Stimulated activated CD4-positive, alpha-beta T cell treated with anti-CD3 and anti-CD28 coated beads, TNF-alpha, amount 100 ng/mL, for 48 hours (primary cell): Measurements from ENCODE around the gene MBOAT2.

Experiments
- DNase-seq, 3 donors: peaks; one replicate each; pipeline ENCODE4 v3.0.0-alpha.2; 2020; ENCODE audit warnings: low read depth in 3 of 3

Gene MBOAT2

DNA sequence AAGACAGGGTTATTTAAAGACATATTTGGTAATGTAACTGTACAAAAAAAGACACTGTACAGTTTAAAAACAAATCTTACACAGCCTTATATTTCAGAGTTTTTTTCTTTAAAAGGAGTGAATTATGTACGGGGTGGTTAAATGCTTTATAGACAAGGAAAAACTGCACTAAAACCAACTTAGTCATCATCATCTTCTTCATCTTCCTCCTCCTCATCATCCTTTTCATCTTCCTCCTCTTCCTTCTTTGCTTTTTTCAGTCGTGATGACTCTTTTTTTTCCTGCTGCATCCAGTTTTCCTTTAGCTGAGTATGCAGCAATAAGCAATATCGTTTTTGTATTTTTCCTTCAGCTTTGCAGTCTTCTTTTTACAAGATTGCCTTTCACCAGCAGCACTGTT, 14.6 kb upstream of the MBOAT2 start:
- DNase-seq, result no peak

DNA sequence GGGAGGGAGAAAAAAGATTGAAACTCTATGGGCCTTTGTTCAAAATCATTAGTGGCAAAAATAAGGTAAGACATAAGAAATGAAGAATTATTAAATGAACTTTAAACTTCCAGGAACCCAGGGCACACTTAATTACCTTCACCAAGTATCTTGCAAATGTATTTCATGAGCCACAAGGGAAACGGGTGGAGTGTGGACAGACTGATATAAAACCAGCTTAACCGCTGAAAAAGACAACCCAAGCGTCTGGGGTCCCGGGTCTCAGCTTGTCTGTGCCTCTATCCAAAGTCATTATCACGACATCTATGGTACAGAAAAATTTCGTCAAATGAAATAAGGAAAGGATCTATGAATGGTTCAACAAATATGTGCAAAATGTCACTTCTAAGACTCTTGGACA, 13.9 kb upstream of the MBOAT2 start:
- no peak for DNase-seq

GRCh38 chr2:9015998-9016397, 12.5 kb upstream of the MBOAT2 start:
- DNase-seq, result no peak

GRCh38 chr2:9013403-9013802, 9.9 kb upstream of the MBOAT2 start:
- DNase-seq, result no peak

DNA sequence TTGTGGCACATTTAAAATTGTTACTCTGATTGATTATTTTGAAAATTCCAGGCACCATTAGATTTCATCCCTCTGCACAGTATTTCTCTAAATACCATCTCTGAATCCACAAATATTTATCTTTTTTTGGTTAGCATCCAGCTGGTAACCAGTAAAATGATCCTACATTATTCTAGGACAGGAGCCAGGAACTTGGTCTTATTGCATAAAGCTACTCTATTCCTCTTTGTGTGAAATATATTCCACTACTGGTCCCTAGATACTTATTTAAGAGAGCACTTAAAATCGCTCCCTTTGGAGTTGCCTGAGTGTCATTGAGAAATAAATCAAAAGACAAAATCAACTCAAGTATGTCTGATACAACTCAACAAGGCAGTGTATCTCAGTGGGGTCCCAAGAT, 7.4 kb upstream of the MBOAT2 start:
- DNase-seq, result no peak

DNA sequence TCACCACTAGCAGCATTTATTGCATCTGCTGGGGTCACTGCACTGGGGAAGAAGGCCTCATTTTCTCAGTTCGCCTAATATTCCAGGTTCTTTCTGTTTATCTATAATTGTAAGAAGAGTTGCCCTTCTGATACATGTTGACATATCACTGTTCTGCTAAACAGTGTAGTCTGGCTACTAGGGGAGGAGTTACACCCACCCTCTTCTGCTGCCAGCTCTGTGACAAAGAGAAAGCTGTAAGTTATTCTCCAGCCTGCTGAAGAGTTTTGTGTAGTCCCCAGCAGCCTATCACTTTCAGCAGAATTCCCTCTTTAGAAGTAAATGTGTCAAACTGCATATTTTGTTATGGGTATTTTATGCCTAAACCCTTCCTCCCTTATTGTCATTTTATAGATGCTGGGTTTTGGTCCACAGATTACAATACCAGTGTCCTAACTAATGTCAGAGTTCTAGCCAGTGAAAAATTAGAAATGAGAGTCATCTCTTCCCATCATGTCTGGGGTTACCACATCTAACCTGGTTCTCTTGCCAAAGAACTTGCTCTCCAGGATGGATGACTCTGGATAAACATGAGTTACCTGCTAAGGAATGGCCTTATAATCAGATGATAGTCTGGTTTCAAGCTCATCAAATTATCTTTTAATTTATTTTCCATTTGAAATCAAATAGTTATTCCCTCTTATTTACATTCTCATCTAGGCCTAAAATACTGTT, 5.6 kb upstream of the MBOAT2 start:
- DNase-seq, result no peak

- no peak for DNase-seq
Observed at GRCh38 chr2:9006368-9006767, 2.9 kb upstream of the MBOAT2 start.

DNA sequence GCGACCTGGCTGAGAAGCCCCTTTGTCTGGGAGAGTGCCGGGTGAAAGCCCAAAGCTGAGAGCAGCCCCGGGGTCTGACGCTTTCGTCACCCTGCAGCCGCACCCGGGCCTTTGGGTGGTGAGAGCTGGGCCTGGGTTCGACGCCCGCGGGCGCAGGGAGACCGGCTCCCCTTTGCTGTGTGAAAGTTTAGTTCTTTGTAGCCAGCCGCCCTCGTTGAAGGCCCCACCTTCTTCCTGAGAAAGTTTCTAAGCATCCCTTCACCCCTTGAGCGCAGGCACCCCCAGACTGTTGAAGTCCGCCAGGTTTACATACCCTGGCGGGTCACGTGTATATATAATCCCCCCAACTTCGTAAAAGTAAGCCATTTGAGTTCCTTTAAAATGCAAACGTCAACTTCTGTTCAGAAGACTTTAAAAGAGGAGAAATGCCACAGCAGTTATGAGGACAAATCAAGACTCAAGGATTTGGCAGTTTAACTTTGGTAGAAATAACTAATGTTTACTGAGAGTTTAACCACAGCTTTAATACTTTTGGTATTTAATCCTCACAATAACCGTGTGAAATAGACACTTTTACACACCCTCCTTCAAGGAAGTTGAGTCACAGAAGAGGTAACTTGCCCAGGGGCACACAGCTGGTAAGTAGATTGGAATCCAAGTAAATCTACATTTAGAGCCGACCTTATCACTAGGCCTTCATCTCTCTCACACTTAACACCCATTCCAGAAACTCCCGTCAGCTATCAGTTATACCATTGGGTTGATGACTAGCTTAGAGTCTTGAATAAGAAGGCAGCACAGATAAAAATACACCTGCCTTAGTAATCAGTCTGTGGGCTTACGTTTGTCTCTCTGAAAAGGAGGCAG, 1.1 kb upstream of the MBOAT2 start:
- no peak for DNase-seq

DNA sequence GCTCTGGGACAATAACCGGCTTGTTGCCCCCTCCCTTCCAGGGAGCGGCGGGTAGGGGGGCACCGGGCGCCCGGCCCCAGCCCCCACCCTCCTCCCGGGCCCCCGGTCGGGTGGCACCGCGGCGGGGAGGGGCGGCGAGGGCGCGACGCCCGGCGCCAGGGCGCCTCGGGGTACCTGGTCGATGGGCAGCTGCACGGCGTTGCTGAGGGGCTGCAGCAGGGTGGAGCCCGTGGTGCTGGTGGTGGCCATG, 193 bp downstream of the MBOAT2 start:
- DNase-seq, result no peak

DNA sequence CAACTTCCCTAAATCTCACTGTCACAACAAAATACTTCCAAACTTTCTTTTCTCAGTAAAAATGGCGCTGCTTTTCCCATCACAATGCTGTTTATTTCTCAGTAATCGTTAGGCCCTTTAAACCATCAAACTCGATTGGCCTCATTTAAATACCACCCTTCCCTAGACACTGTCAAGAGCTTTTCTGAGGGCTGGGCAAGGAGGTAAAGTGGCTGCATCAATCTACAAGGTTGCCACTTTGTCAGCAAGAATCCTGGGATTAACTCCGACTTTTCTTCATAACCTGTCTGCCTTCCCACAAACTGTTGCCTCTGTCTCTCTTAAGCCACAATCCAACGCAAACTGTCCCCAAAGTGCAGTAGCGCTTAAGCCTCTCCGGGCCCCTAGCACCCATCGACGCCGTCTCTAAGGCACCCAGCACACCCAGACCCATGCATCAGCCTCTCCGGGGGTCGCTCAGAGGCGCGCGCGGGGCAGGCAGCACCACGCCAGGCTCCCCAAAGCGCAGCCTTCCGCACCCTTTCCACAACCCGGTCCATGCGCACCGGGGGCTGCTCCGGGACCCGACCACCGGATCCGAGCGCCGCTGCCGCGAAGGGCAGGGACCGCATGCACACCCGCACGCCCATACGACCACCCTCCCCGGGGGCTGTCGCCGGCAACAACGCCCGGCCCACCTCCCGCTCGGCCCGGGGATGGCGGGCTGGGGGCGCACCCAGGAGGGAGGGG, 683 bp downstream of the MBOAT2 start:
- DNase-seq, result no peak

GRCh38 chr2:9002313-9002636, 1.2 kb downstream of the MBOAT2 start:
- DNase-seq, result no peak

GRCh38 chr2:9001778-9002177, 1.7 kb downstream of the MBOAT2 start:
- no peak for DNase-seq

DNA sequence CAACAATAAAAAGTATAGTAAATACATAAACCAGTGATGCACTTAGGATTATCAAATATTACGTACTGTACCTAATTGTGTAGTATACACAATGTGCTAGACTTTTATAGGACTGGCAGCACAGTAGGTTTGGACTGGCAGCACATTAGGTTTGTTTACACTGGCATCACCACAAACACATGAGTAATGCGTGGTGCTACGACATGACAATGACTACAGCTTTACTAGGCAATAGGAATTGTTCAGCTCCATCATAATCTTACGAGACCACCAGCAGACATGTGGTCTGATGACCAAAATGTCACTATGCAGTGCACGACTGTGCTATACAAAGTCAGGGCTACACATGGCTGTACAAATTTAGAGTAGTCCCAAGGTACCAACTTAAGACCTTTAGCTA, 2.3 kb downstream of the MBOAT2 start:
- no peak for DNase-seq

DNA sequence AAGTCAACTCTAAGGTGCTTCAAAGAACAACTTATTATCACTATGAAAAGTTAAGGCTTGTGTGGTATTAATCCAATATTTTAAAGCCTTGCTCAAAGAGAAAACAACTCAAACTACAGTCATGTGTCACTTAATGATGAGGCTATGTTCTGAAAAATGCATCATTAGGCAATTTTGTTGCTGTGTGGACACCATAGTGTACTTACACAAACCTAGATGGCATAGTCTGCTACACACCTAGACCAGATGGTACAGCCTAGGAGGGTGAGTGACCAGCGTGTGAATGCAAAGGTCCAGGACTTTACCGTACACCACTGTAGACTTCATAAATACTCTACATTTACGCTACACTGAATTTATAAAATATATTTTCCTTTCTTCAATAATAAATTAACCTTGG, 3.0 kb downstream of the MBOAT2 start:
- no peak for DNase-seq

- DNase-seq, result no peak
Observed at GRCh38 chr2:8999797-9000196, 3.7 kb downstream of the MBOAT2 start.

DNA sequence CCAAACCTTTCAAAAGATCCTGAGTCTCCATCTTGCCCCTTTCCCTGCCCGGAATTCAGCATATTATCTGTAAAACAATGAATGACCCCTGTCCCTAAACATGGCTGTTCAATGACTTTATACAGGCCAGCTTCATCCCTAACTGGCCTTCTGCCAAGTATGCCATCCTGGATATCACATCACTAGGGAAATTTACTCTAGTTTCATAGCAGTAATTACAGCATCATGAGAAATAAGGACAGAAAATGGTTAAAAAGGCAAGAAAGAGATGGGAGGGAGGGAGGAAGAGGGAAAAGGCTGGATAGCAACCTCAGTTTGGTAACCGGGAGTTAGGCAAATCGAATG, 4.4 kb downstream of the MBOAT2 start:
- DNase-seq, result no peak

- no peak for DNase-seq
Observed at GRCh38 chr2:8998418-8999101, 4.9 kb downstream of the MBOAT2 start.

- no peak for DNase-seq
Observed at GRCh38 chr2:8997631-8998030, 5.9 kb downstream of the MBOAT2 start.

DNA sequence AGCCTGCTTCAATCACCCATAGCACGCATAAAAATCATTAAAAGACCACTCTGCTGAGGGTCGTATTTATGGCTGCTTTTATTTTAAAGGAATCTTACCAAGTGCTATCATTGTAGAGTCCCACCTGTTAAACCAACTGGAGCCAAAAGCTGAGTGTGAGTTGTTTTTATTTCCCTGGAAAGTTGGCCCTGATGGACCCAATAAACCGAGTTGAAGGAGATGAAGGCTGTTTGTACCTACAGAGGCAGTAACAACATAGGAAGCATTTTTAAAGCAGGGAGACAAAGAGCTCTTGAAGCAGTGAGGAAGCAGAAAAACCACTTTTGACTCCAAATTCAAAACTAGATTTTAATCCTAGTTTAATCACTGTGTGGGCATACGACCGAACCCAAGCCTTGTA, 6.4 kb downstream of the MBOAT2 start:
- DNase-seq, result no peak

- no peak for DNase-seq
Observed at GRCh38 chr2:8996006-8996405, 7.5 kb downstream of the MBOAT2 start.

- DNase-seq, result no peak
Observed at GRCh38 chr2:8994386-8994785, 9.1 kb downstream of the MBOAT2 start.

DNA sequence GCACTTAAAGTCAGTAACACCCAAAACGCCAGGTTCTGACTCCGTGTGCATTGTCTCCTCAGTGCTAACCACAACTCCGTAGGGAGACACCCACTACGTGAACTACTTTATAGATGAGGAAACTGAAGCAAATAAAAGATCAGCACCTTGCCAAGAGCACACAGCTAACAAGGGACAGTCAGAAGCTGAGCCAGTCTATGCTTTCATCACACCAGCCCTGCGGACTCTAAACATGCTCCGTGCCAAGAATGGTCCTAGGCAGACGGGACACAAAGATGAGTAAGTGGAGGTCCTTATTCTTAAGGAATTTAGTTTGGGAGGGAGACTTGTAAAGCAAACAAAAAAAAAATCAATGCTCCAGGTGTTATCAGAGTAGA, 9.6 kb downstream of the MBOAT2 start:
- DNase-seq, result no peak
